Measurements from ENCODE around the gene LRP1B.

LRP1B gene

GRCh38 chr2:140580532-140581151, 1550.2 kb downstream of the LRP1B start:
- H3K9ac ChIP-seq (ENCODE audit: insufficient read length, low read depth), result no peak overlapping the region
- no peaks in the 10 kb centered on the region for H3K4me1 ChIP-seq (ENCODE audit: insufficient read depth, insufficient read length)
- no peak overlapping the region for H3K4me3 ChIP-seq (ENCODE audit: insufficient read length, low read depth)
- H3K27me3 ChIP-seq (ENCODE audit: insufficient read depth, insufficient read length), result no peaks in the 10 kb centered on the region
- no peaks in the 10 kb centered on the region for H3K9me3 ChIP-seq (ENCODE audit: insufficient read depth, low read length)
- no peaks in the 10 kb centered on the region for H3K36me3 ChIP-seq (ENCODE audit: insufficient read depth, insufficient read length, low read length)
- no peak for DNase-seq (ENCODE audit: low read depth, low spot score)
- no peak for TF ChIP-seq YY1 (IDR thresholded peaks at IDR 0.05; ENCODE audit: insufficient read depth, insufficient read length)
- TF ChIP-seq SUZ12 (IDR thresholded peaks at IDR 0.05; ENCODE audit: extremely low read depth, insufficient read depth, insufficient read length), result no peak
- TF ChIP-seq ZNF274 (IDR thresholded peaks at IDR 0.05; ENCODE audit: low read depth, low read length), result no peak

DNA sequence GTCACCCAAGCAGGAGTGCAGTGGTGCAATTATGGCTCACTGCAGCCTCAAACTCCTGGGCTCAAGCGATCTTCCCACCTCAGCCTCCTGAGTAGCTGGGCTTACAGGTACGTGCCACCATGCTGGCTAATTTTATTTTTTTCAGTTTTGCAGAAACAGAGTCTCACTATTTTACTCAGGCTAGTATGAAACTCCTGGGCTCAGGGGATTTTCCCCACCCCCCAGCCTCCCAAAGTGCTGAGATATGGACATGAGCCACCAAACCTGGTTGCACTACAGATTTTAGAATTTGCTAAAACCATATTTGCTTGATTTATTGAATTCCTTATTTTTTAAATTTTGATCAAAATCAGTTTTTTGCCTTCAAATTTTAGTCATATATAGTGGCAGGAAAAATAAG, 1553.4 kb downstream of the LRP1B start:
- Histone ChIP-seq H3K9ac (ENCODE audit: insufficient read length, low read depth) (no peak overlapping the region), H3K27me3 (ENCODE audit: insufficient read depth, insufficient read length) (no peaks in the 10 kb centered on the region), H3K4me3 (ENCODE audit: insufficient read length, low read depth) (no peak overlapping the region), H3K4me1 (ENCODE audit: insufficient read depth, insufficient read length) (no peaks in the 10 kb centered on the region), H3K36me3 (ENCODE audit: insufficient read depth, insufficient read length, low read length) (no peaks in the 10 kb centered on the region), H3K9me3 (ENCODE audit: insufficient read depth, low read length) (no peaks in the 10 kb centered on the region)
- no peak for DNase-seq (ENCODE audit: low read depth, low spot score)
- TF ChIP-seq ZNF274 (IDR thresholded peaks at IDR 0.05; ENCODE audit: low read depth, low read length) (no peak), SUZ12 (IDR thresholded peaks at IDR 0.05; ENCODE audit: extremely low read depth, insufficient read depth, insufficient read length) (no peak), YY1 (IDR thresholded peaks at IDR 0.05; ENCODE audit: insufficient read depth, insufficient read length) (no peak)

GRCh38 chr2:140567734-140568133, 1563.1 kb downstream of the LRP1B start:
- Histone ChIP-seq H3K27me3 (ENCODE audit: insufficient read depth, insufficient read length) (no peaks in the 10 kb centered on the region), H3K9ac (ENCODE audit: insufficient read length, low read depth) (no peak overlapping the region), H3K36me3 (ENCODE audit: insufficient read depth, insufficient read length, low read length) (no peaks in the 10 kb centered on the region), H3K4me1 (ENCODE audit: insufficient read depth, insufficient read length) (no peaks in the 10 kb centered on the region), H3K4me3 (ENCODE audit: insufficient read length, low read depth) (no peak overlapping the region), H3K9me3 (ENCODE audit: insufficient read depth, low read length) (no peaks in the 10 kb centered on the region)
- no peak for DNase-seq (ENCODE audit: low read depth, low spot score)
- no peak for TF ChIP-seq SUZ12 (IDR thresholded peaks at IDR 0.05; ENCODE audit: extremely low read depth, insufficient read depth, insufficient read length)
- no peak for TF ChIP-seq YY1 (IDR thresholded peaks at IDR 0.05; ENCODE audit: insufficient read depth, insufficient read length)
- TF ChIP-seq ZNF274 (IDR thresholded peaks at IDR 0.05; ENCODE audit: low read depth, low read length), result no peak

- TF ChIP-seq YY1 (IDR thresholded peaks at IDR 0.05; ENCODE audit: insufficient read depth, insufficient read length) (no peak), SUZ12 (IDR thresholded peaks at IDR 0.05; ENCODE audit: extremely low read depth, insufficient read depth, insufficient read length) (no peak), ZNF274 (IDR thresholded peaks at IDR 0.05; ENCODE audit: low read depth, low read length) (no peak)
- H3K36me3 ChIP-seq (ENCODE audit: insufficient read depth, insufficient read length, low read length), result no peaks in the 10 kb centered on the region
- H3K27me3 ChIP-seq (ENCODE audit: insufficient read depth, insufficient read length), result no peaks in the 10 kb centered on the region
- no peak overlapping the region for H3K4me3 ChIP-seq (ENCODE audit: insufficient read length, low read depth)
- no peaks in the 10 kb centered on the region for H3K9me3 ChIP-seq (ENCODE audit: insufficient read depth, low read length)
- DNase-seq (ENCODE audit: low read depth, low spot score), result no peak
- no peak overlapping the region for H3K9ac ChIP-seq (ENCODE audit: insufficient read length, low read depth)
- H3K4me1 ChIP-seq (ENCODE audit: insufficient read depth, insufficient read length), result no peaks in the 10 kb centered on the region
Observed at GRCh38 chr2:140565756-140566155, 1565.1 kb downstream of the LRP1B start.

DNA sequence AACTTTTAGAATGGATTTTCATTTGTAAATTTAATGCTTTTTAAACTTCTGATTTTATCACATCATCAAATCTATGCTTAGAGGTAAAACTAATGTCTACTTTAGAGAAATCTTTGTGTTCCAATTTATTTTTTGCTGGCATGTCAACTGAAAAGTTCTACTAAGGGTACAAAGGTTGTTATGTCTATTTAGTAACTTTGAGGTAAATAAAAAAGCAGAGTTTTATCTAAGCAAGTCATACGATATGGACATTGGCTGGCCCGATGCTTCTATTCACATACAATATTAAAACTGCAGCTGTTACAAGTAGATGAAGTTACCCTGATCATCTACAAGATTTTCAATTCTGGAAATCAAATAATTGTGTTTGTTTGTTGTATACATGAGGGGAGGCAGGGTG, 1575.1 kb downstream of the LRP1B start:
- H3K9me3 ChIP-seq (ENCODE audit: insufficient read depth, low read length), result no peaks in the 10 kb centered on the region
- no peaks in the 10 kb centered on the region for H3K4me1 ChIP-seq (ENCODE audit: insufficient read depth, insufficient read length)
- H3K9ac ChIP-seq (ENCODE audit: insufficient read length, low read depth), result no peak overlapping the region
- no peaks in the 10 kb centered on the region for H3K36me3 ChIP-seq (ENCODE audit: insufficient read depth, insufficient read length, low read length)
- DNase-seq (ENCODE audit: low read depth, low spot score), result no peak
- H3K27me3 ChIP-seq (ENCODE audit: insufficient read depth, insufficient read length), result no peaks in the 10 kb centered on the region
- TF ChIP-seq ZNF274 (IDR thresholded peaks at IDR 0.05; ENCODE audit: low read depth, low read length) (no peak), SUZ12 (IDR thresholded peaks at IDR 0.05; ENCODE audit: extremely low read depth, insufficient read depth, insufficient read length) (no peak), YY1 (IDR thresholded peaks at IDR 0.05; ENCODE audit: insufficient read depth, insufficient read length) (no peak)
- H3K4me3 ChIP-seq (ENCODE audit: insufficient read length, low read depth), result no peak overlapping the region

GRCh38 chr2:140552634-140553033, 1578.2 kb downstream of the LRP1B start:
- Histone ChIP-seq H3K36me3 (ENCODE audit: insufficient read depth, insufficient read length, low read length) (no peaks in the 10 kb centered on the region), H3K9me3 (ENCODE audit: insufficient read depth, low read length) (no peaks in the 10 kb centered on the region), H3K4me3 (ENCODE audit: insufficient read length, low read depth) (no peak overlapping the region), H3K9ac (ENCODE audit: insufficient read length, low read depth) (no peak overlapping the region), H3K27me3 (ENCODE audit: insufficient read depth, insufficient read length) (no peaks in the 10 kb centered on the region), H3K4me1 (ENCODE audit: insufficient read depth, insufficient read length) (no peaks in the 10 kb centered on the region)
- TF ChIP-seq SUZ12 (IDR thresholded peaks at IDR 0.05; ENCODE audit: extremely low read depth, insufficient read depth, insufficient read length), result no peak
- TF ChIP-seq YY1 (IDR thresholded peaks at IDR 0.05; ENCODE audit: insufficient read depth, insufficient read length), result no peak
- TF ChIP-seq ZNF274 (IDR thresholded peaks at IDR 0.05; ENCODE audit: low read depth, low read length), result no peak
- DNase-seq (ENCODE audit: low read depth, low spot score), result no peak

- no peak for TF ChIP-seq ZNF274 (IDR thresholded peaks at IDR 0.05; ENCODE audit: low read depth, low read length)
- no peak for TF ChIP-seq SUZ12 (IDR thresholded peaks at IDR 0.05; ENCODE audit: extremely low read depth, insufficient read depth, insufficient read length)
- TF ChIP-seq YY1 (IDR thresholded peaks at IDR 0.05; ENCODE audit: insufficient read depth, insufficient read length), result no peak
- H3K27me3 ChIP-seq (ENCODE audit: insufficient read depth, insufficient read length), result no peaks in the 10 kb centered on the region
- no peak for DNase-seq (ENCODE audit: low read depth, low spot score)
- no peaks in the 10 kb centered on the region for H3K4me1 ChIP-seq (ENCODE audit: insufficient read depth, insufficient read length)
- no peaks in the 10 kb centered on the region for H3K36me3 ChIP-seq (ENCODE audit: insufficient read depth, insufficient read length, low read length)
- H3K9me3 ChIP-seq (ENCODE audit: insufficient read depth, low read length), result no peaks in the 10 kb centered on the region
- H3K9ac ChIP-seq (ENCODE audit: insufficient read length, low read depth), result no peak overlapping the region
- H3K4me3 ChIP-seq (ENCODE audit: insufficient read length, low read depth), result no peak overlapping the region
Observed at GRCh38 chr2:140551287-140551686, 1579.5 kb downstream of the LRP1B start.

All from NT2/D1 (cell line).